ES-I3 (cell line): ENCODE data around the gene HUS1B.
A peak's percentile ranks its signal among the peaks of the same experiment; 100 is the strongest.
"Not testable (repeated sequence)": the region's sequence is repeated elsewhere in the genome, so short reads cannot be mapped to it uniquely, and the experiment has no call there.

Experiments used
- H3K36me3 ChIP-seq: 2 replicates; pipeline ENCODE4 v1.6.1; 2013; ENCODE audit warnings: mild to moderate bottlenecking, low read length, control low read depth, moderate library complexity; ENCODE audit not compliant: insufficient read depth
- H3K4me1 ChIP-seq: 2 replicates; pipeline ENCODE4 v1.6.1; 2013; ENCODE audit warnings: mild to moderate bottlenecking, control low read depth, low read length; ENCODE audit not compliant: insufficient read depth
- H3K9ac ChIP-seq: 2 replicates; pipeline ENCODE4 v1.6.1; 2013; ENCODE audit warnings: low read depth, mild to moderate bottlenecking, low read length, moderate library complexity
- H3K9me3 ChIP-seq: 2 replicates; pipeline ENCODE4 v1.6.1; 2013; ENCODE audit warnings: mild to moderate bottlenecking, low read length, moderate library complexity; ENCODE audit not compliant: control insufficient read depth, insufficient read depth

Gene HUS1B

GRCh38 chr6:686497-686896, 29.6 kb upstream of the HUS1B start:
- no peak overlapping the region for H3K9ac ChIP-seq
- H3K36me3 ChIP-seq: no peaks in the 10 kb centered on the region
- peaks cover 29% of the 10 kb centered on the region for H3K4me1 ChIP-seq
- H3K9me3 ChIP-seq: no peaks in the 10 kb centered on the region

- Histone ChIP-seq H3K4me1 (peaks cover 43% of the 10 kb centered on the region), H3K36me3 (no peaks in the 10 kb centered on the region), H3K9me3 (no peaks in the 10 kb centered on the region), H3K9ac (no peak overlapping the region)
Measured at GRCh38 chr6:684831-685636, 28.1 kb upstream of the HUS1B start.

- Histone ChIP-seq H3K9ac (peak overlapping the region; percentile 41; the same call in 1 of the 2 replicates), H3K36me3 (no peaks in the 10 kb centered on the region), H3K4me1 (peaks cover 54% of the 10 kb centered on the region), H3K9me3 (no peaks in the 10 kb centered on the region)
Measured at GRCh38 chr6:683742-684440, 27.0 kb upstream of the HUS1B start.

- Histone ChIP-seq H3K9me3 (no peaks in the 10 kb centered on the region), H3K4me1 (peaks cover 54% of the 10 kb centered on the region), H3K36me3 (no peaks in the 10 kb centered on the region), H3K9ac (no peak overlapping the region; the same call in 1 of the 2 replicates)
Measured at GRCh38 chr6:680666-681340, 23.9 kb upstream of the HUS1B start.

GRCh38 chr6:680251-680650, 23.4 kb upstream of the HUS1B start:
- Histone ChIP-seq H3K36me3 (no peaks in the 10 kb centered on the region), H3K4me1 (peaks cover 50% of the 10 kb centered on the region), H3K9ac (no peak overlapping the region; the same call in 1 of the 2 replicates), H3K9me3 (no peaks in the 10 kb centered on the region)

- Histone ChIP-seq H3K4me1 (peaks cover 49% of the 10 kb centered on the region), H3K9ac (no peak overlapping the region), H3K36me3 (no peaks in the 10 kb centered on the region)
Measured at GRCh38 chr6:679282-679681, 22.4 kb upstream of the HUS1B start.

GRCh38 chr6:678520-678919, 21.6 kb upstream of the HUS1B start:
- no peaks in the 10 kb centered on the region for H3K36me3 ChIP-seq
- H3K4me1 ChIP-seq: peaks cover 50% of the 10 kb centered on the region
- H3K9me3 ChIP-seq: no peaks in the 10 kb centered on the region
- H3K9ac ChIP-seq: no peak overlapping the region

More at GRCh38 chr6:679282-679681, 22.4 kb upstream of the HUS1B start:
- no peaks in the 10 kb centered on the region for H3K9me3 ChIP-seq

- Histone ChIP-seq H3K9ac (no peak overlapping the region), H3K4me1 (peaks cover 47% of the 10 kb centered on the region), H3K36me3 (no peaks in the 10 kb centered on the region), H3K9me3 (no peaks in the 10 kb centered on the region)
Measured at GRCh38 chr6:677919-678318, 21.0 kb upstream of the HUS1B start.

- 0 out of 2 replicates have a peak, but pooled peaks cover 3% of the 10 kb centered on the region for H3K9me3 ChIP-seq
- no peak overlapping the region for H3K9ac ChIP-seq
- peaks cover 3% of the 10 kb centered on the region; the same call in 1 of the 2 replicates for H3K36me3 ChIP-seq
- peaks cover 21% of the 10 kb centered on the region for H3K4me1 ChIP-seq
Measured at GRCh38 chr6:674956-675355, 18.1 kb upstream of the HUS1B start.

GRCh38 chr6:674406-674805, 17.5 kb upstream of the HUS1B start:
- Histone ChIP-seq H3K9ac (no peak overlapping the region), H3K9me3 (0 out of 2 replicates have a peak, but pooled peaks cover 3% of the 10 kb centered on the region), H3K4me1 (peaks cover 16% of the 10 kb centered on the region), H3K36me3 (peaks cover 3% of the 10 kb centered on the region; the same call in 1 of the 2 replicates)

- Histone ChIP-seq H3K9me3 (peaks cover 7% of the 10 kb centered on the region; the same call in 1 of the 2 replicates), H3K4me1 (no peaks in the 10 kb centered on the region), H3K36me3 (peaks cover 1% of the 10 kb centered on the region; the same call in 1 of the 2 replicates), H3K9ac (no peak overlapping the region)
Measured at GRCh38 chr6:667253-667927, 10.5 kb upstream of the HUS1B start.

- peaks cover 4% of the 10 kb centered on the region; the same call in 1 of the 2 replicates for H3K9me3 ChIP-seq
- no peaks in the 10 kb centered on the region for H3K36me3 ChIP-seq
- H3K9ac ChIP-seq: no peak overlapping the region
- H3K4me1 ChIP-seq: peaks cover 5% of the 10 kb centered on the region
Measured at GRCh38 chr6:665403-666267, 8.7 kb upstream of the HUS1B start.

GRCh38 chr6:663788-664187, 6.9 kb upstream of the HUS1B start:
- H3K4me1 ChIP-seq: peaks cover 21% of the 10 kb centered on the region
- not testable (repeated sequence) for H3K9me3 ChIP-seq, H3K36me3 ChIP-seq, H3K9ac ChIP-seq
